ENCODE data around the gene FRMD4B.

Gene FRMD4B

DNA sequence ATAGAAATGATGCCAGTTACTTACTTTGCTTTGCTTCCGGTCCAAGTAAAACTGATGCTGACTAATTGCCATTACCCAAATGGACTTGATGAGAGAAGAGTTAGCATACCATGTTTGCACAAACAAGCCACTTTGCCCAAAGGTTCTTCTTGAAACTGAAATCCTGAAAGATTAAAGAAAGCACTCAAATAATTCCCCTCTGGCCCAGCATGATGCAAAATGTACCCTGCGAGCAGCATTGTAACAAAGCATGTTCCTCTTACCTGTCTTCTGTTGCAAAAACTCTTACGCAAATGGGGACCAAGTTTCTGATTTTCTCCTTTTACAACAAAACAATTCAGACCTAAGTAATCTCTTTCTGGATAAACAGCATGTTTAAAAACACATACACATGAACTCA is 189.0 kb downstream of the FRMD4B start:
- Histone ChIP-seq H3K4me1 (ENCODE audit: low read depth, poor library complexity, severe bottlenecking) (peaks cover 19% of the 10 kb centered on the region), H4K20me1 (ENCODE audit: insufficient read depth) (no peaks in the 10 kb centered on the region), H3K4me2 (no peak overlapping the region), H3K36me3 (ENCODE audit: insufficient read depth) (no peaks in the 10 kb centered on the region), H2AFZ (ENCODE audit: low read depth) (no peak overlapping the region), H3K27ac (no peak overlapping the region), H3K79me2 (ENCODE audit: insufficient read depth, low read depth) (no peaks in the 10 kb centered on the region), H3K9ac (no peak overlapping the region), H3K27me3 (ENCODE audit: insufficient read depth, low read depth) (no peaks in the 10 kb centered on the region), H3K4me3 (IDR thresholded peaks at IDR 0.05; ENCODE audit: insufficient read depth, low read depth, low read length) (no peak overlapping the region)
- TF ChIP-seq, protein P1, sequence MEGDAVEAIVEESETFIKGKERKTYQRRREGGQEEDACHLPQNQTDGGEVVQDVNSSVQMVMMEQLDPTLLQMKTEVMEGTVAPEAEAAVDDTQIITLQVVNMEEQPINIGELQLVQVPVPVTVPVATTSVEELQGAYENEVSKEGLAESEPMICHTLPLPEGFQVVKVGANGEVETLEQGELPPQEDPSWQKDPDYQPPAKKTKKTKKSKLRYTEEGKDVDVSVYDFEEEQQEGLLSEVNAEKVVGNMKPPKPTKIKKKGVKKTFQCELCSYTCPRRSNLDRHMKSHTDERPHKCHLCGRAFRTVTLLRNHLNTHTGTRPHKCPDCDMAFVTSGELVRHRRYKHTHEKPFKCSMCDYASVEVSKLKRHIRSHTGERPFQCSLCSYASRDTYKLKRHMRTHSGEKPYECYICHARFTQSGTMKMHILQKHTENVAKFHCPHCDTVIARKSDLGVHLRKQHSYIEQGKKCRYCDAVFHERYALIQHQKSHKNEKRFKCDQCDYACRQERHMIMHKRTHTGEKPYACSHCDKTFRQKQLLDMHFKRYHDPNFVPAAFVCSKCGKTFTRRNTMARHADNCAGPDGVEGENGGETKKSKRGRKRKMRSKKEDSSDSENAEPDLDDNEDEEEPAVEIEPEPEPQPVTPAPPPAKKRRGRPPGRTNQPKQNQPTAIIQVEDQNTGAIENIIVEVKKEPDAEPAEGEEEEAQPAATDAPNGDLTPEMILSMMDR (conservative IDR thresholded peaks at IDR 0.05; ENCODE audit: low read depth, low read length), result no peak

DNA sequence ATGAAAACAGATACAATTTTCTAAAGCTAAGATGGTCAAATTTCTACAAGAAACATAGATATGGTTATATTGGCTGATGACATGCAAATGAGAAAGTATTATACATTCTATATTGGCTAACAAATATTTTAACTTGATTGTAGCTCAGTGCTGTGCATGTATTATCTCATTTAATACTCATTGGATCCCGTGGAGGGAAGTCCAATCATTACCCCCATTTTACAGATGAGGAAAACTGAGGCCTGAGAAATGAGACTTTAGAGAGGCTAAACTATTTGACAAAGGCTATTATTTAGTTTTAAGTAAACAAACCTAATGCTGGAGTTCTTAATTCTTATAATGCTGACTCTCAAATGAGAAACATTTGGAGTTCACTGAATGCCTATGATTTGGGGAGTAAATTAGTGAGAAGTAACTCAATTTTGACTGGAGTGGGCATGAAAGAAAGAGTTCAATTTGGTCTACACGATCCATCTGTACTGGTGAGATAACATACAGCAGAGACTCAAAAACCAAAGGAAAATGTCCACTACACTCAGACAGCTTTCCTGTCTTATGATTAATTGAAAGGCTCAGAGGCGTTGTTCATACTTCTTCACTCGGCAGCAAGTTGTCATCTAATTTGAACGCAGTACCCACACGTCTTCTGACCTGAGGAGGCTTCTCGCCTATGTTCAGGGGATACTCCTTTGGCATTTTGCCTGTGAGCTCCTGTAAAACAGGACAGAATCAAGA is 191.3 kb downstream of the FRMD4B start:
- Histone ChIP-seq H3K4me3 (IDR thresholded peaks at IDR 0.05; ENCODE audit: insufficient read depth, low read depth, low read length) (no peak overlapping the region), H3K79me2 (ENCODE audit: insufficient read depth, low read depth) (no peaks in the 10 kb centered on the region), H2AFZ (ENCODE audit: low read depth) (no peak overlapping the region), H3K9ac (no peak overlapping the region), H3K27me3 (ENCODE audit: insufficient read depth, low read depth) (no peaks in the 10 kb centered on the region), H4K20me1 (ENCODE audit: insufficient read depth) (no peaks in the 10 kb centered on the region), H3K36me3 (ENCODE audit: insufficient read depth) (no peaks in the 10 kb centered on the region), H3K4me2 (no peak overlapping the region), H3K4me1 (ENCODE audit: low read depth, poor library complexity, severe bottlenecking) (peaks cover 4% of the 10 kb centered on the region), H3K27ac (no peak overlapping the region)
- TF ChIP-seq, protein P1 (conservative IDR thresholded peaks at IDR 0.05; ENCODE audit: low read depth, low read length), result no peak

DNA sequence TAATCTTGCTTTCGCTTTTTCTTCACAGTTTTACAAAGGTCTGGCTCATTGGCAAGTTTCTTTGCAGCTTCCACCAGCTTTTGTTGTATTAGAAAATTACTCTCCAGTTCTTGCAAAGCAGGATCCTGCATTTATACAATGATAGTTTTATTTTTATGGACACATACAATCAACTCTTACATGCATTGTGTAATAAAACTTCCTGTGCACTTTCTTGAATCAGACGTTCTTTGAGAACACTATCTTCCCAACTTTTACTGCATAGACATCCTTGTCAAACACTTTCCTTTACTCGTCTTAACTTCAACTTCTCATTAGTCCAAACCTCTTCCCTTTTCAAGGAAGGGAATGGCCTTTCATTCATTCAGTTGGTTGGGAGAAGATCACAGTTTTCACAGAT is 192.1 kb downstream of the FRMD4B start:
- TF ChIP-seq, protein P1 (conservative IDR thresholded peaks at IDR 0.05; ENCODE audit: low read depth, low read length), result no peak
- Histone ChIP-seq H3K79me2 (ENCODE audit: insufficient read depth, low read depth) (no peaks in the 10 kb centered on the region), H4K20me1 (ENCODE audit: insufficient read depth) (no peaks in the 10 kb centered on the region), H3K9ac (no peak overlapping the region), H3K27me3 (ENCODE audit: insufficient read depth, low read depth) (no peaks in the 10 kb centered on the region), H3K27ac (no peak overlapping the region), H2AFZ (ENCODE audit: low read depth) (no peak overlapping the region), H3K4me2 (no peak overlapping the region), H3K4me3 (IDR thresholded peaks at IDR 0.05; ENCODE audit: insufficient read depth, low read depth, low read length) (no peak overlapping the region), H3K4me1 (ENCODE audit: low read depth, poor library complexity, severe bottlenecking) (no peaks in the 10 kb centered on the region), H3K36me3 (ENCODE audit: insufficient read depth) (no peaks in the 10 kb centered on the region)

DNA sequence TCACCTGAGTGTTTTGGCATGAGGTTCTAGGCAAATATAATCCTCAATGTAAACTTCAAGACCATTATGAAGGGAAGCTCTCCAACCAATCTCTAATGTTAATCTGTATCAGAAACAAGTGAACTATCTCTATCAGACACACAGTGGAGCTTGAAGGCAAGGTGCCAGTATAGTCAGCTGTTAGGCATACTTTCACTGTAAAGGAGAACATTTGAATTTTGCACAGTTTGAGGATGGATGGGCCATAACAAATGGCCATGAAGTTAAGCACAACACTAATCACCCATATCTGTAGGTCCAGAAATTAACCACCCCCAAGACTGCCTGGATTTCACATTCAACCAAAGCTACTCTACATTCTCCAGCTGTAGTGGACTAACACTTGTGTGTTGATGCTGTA is 194.4 kb downstream of the FRMD4B start:
- no peaks in the 10 kb centered on the region for H4K20me1 ChIP-seq (ENCODE audit: insufficient read depth)
- no peak overlapping the region for H3K4me2 ChIP-seq
- H3K36me3 ChIP-seq (ENCODE audit: insufficient read depth), result no peaks in the 10 kb centered on the region
- no peak overlapping the region for H3K9ac ChIP-seq
- H3K4me3 ChIP-seq (IDR thresholded peaks at IDR 0.05; ENCODE audit: insufficient read depth, low read depth, low read length), result no peak overlapping the region
- no peak overlapping the region for H2AFZ ChIP-seq (ENCODE audit: low read depth)
- TF ChIP-seq, protein P1 (conservative IDR thresholded peaks at IDR 0.05; ENCODE audit: low read depth, low read length), result no peak
- no peak overlapping the region for H3K27ac ChIP-seq
- no peaks in the 10 kb centered on the region for H3K79me2 ChIP-seq (ENCODE audit: insufficient read depth, low read depth)
- no peaks in the 10 kb centered on the region for H3K27me3 ChIP-seq (ENCODE audit: insufficient read depth, low read depth)
- no peaks in the 10 kb centered on the region for H3K4me1 ChIP-seq (ENCODE audit: low read depth, poor library complexity, severe bottlenecking)
